Activated naive CD4-positive, alpha-beta T cell treated with anti-CD3 and anti-CD28 coated beads, Interleukin-2, amount 10 ng/mL, durations not matched to agents 7 days and 5 days (primary cell): Measurements from ENCODE around the gene RNF40.

ENCODE experiments used
- CTCF ChIA-PET: fragments of 350-600 bp; sonication (Branson Sonifier 250); formaldehyde crosslinking; loops from one replicate; lab custom pipeline; 2021; ENCODE audit warnings: antibody characterized with exemption; lab: Charles Lee
- DNase-seq: peaks from one replicate; pipeline ENCODE4 v3.0.0-alpha.2; 2020
- H3K27ac Mint-ChIP-seq: one replicate; pipeline ENCODE4 v1.8.0; 2021; ENCODE audit warnings: mild to moderate bottlenecking, moderate library complexity, mixed read lengths
- H3K27me3 Mint-ChIP-seq: one replicate; pipeline ENCODE4 v1.8.0; 2021; ENCODE audit warnings: mild to moderate bottlenecking, mixed read lengths
- H3K36me3 Mint-ChIP-seq: one replicate; pipeline ENCODE4 v1.8.0; 2021; ENCODE audit warnings: mixed read lengths
- H3K4me1 Mint-ChIP-seq: one replicate; pipeline ENCODE4 v1.8.0; 2021; ENCODE audit warnings: mixed read lengths
- H3K4me3 Mint-ChIP-seq: one replicate; pipeline ENCODE4 v1.8.0; 2021; ENCODE audit warnings: mild to moderate bottlenecking, moderate library complexity, mixed read lengths
- H3K9me3 Mint-ChIP-seq: one replicate; pipeline ENCODE4 v1.8.0; 2021; ENCODE audit warnings: mixed read lengths

RNF40 gene

DNA sequence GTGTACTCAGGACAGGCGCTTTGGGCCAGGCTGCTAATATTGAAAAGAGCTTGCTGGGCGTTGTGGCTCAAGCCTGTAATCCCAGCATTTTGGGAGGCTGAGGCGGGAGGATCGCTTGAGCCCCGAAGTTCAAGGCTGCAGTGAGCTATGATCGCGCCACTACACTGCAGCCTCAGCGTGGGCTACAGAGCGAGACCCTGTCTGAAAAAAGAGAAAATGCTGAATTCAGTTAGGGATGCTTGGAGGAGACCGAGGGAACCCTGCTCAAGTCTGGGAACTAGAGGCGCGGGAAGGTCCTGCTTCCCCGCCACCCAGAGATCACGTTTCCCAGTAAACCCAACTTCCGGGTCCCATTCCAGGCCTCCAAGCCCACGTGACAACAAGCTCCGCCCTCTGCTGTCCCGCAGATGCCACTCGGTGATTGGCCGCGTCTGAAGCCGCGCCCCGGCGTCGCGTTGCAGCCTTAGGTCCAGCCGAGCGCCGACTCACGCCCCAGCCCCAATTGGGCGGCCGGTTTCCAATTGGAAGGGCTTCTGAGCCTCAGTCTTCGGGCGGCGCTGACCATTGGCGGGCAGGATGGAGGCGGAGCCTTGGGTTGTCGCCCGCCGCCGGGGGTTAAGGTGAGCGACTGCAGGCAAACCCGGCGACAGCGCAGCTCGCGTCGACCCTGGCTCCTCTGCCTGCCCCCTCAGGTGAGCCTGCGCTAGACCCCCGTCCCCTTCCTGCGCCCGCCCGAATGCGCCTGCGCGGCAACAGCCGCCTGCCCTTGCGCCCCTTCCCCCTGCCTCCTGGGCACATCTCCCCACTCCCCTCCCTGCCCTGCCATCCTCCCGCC, 14.1 kb upstream of the RNF40 start, which contains the start of gene PHKG2:
Gene PHKG2, plus strand, starts transcription at position 627 of the 835 bp plus-strand sequence. CDS start 396 bp downstream, outside the sequence.
- Mint-ChIP-seq H3K27me3 (no peaks in the 10 kb centered on the region), H3K36me3 (peaks cover 23% of the 10 kb centered on the region), H3K4me1 (peaks cover 28% of the 10 kb centered on the region), H3K9me3 (no peaks in the 10 kb centered on the region), H3K4me3 (peak within 1 kb of the TSS; percentile 92), H3K27ac (peak within 1 kb of the TSS; percentile 90)
- DNase-seq = peak; percentile 99
- CTCF ChIA-PET = interaction anchor here (1.0 to 1.2 kb wide), 4 partner anchors 14 to 97 kb away, joined by 3 to 4 read pairs (median 4); no protein-coding TSS in a partner anchor

DNA sequence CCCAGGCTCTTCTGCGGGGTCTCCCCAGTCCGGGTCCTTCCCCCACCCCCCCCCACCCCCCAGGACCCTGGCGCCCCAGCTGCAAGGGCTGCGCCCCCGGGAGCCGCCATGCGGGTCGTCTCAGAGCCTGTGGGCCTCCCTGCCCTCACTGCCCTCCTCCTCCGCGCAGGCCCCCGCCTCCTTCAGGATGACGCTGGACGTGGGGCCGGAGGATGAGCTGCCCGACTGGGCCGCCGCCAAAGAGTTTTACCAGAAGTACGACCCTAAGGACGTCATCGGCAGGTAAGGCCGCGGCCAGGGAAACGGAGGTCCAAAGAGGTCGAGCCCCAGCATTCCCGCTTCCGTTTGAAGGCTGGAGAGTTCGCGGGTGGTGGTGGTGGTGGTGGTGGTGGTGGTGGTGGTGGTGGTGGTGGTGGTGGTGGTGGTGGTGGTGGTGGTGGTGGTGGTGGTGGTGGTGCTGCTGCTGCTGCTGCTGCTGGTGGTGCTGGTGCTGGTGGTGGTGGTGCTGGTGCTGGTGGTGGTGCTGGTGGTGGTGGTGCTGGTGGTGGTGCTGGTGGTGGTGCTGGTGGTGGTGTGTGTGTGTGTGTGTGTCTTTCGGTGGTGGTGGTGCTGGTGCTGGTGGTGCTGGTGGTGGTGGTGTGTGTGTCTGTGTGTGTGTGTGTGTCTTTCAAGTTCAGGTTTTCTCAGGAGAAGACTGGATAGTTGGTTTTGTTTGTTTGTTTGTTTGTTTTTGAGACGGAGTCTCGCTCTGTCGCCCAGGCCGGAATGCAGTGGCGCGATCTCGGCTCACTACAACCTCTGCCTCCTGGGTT, 13.3 kb upstream of the RNF40 start:
- Mint-ChIP-seq H3K4me3 (peak overlapping the region; percentile 92), H3K4me1 (peaks cover 28% of the 10 kb centered on the region), H3K9me3 (no peaks in the 10 kb centered on the region), H3K36me3 (peaks cover 19% of the 10 kb centered on the region), H3K27ac (peak overlapping the region; percentile 88), H3K27me3 (no peaks in the 10 kb centered on the region)
- CTCF ChIA-PET = interaction anchor here (1.0 kb wide), 2 partner anchors 55 to 97 kb away, joined by 3 to 4 read pairs; no protein-coding TSS in a partner anchor
- peak; percentile 60 for DNase-seq

DNA sequence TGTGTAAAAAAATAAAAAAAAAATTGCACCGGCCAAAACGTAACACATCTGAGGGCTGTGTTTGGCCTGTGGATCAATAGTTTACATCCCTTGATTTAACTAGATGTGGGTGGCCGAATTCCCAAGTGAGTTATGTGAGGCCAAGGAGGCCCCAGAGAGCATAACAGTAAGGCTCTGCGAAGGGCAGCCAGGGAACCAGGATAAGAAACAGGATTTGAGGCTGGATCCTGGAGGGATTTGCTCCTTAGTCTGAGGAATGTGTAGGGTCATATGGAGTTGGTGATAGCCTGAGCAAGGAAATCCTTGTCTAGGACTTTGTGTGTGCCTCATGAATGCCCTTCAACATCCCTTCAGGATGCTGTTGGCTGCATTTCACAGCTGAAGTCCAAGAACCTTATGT, 11.9 kb upstream of the RNF40 start:
- CTCF ChIA-PET = no interaction called here
- Mint-ChIP-seq H3K27ac (no peak overlapping the region), H3K4me3 (no peak overlapping the region), H3K4me1 (peaks cover 28% of the 10 kb centered on the region), H3K27me3 (no peaks in the 10 kb centered on the region), H3K9me3 (no peaks in the 10 kb centered on the region), H3K36me3 (peaks cover 17% of the 10 kb centered on the region)
- no peak for DNase-seq

DNA sequence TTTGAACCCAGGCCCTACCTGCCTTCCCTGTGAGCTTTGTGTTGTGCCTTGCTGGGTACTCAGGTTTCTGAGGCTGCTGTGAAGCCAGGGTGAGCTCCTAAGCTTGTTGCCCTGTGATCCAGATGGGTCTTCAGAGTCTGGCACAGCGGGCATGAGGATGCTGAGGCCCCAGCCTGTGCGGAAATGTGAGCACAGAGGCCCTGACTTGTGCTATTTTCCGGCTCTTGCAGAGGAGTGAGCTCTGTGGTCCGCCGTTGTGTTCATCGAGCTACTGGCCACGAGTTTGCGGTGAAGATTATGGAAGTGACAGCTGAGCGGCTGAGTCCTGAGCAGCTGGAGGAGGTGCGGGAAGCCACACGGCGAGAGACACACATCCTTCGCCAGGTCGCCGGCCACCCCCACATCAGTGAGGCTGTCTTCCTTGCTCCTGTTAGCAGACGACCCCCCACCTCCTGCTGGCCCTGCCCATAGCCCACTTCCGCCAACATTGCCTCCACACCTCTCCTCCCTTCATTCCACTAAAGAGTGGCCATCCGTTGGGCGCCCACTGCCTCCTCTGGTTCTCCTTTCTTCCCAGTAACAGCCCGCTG, 11.2 kb upstream of the RNF40 start:
- CTCF ChIA-PET = no interaction called here
- peaks cover 28% of the 10 kb centered on the region for H3K4me1 Mint-ChIP-seq
- no peak for DNase-seq
- peaks cover 19% of the 10 kb centered on the region for H3K36me3 Mint-ChIP-seq
- no peaks in the 10 kb centered on the region for H3K27me3 Mint-ChIP-seq
- H3K9me3 Mint-ChIP-seq = no peaks in the 10 kb centered on the region
- H3K27ac Mint-ChIP-seq = peak overlapping the region; percentile 43
- peak overlapping the region; percentile 22 for H3K4me3 Mint-ChIP-seq

DNA sequence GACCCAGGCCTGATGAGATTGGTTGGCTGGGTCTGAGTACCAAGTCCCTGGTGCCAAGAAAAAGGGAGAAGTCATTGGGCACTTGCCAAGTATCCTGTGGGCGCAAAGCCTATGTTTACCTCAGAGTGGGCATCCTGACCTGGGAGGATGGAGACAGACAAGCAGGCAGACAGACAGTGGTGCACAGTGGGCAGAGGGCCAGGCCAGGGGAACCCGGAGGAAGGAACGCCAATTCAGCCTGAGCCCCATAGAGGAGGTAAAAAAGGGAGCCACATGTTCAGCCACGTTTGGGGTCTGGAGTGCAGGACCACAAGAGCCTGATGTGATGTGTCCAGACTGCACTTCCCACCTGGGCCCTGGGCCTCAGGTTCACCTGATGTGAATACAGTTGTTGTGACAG, 8.5 kb upstream of the RNF40 start:
- CTCF ChIA-PET = no interaction called here
- DNase-seq = no peak
- Mint-ChIP-seq H3K27me3 (no peaks in the 10 kb centered on the region), H3K36me3 (peaks cover 19% of the 10 kb centered on the region), H3K27ac (no peak overlapping the region), H3K4me3 (no peak overlapping the region), H3K9me3 (no peaks in the 10 kb centered on the region), H3K4me1 (peaks cover 14% of the 10 kb centered on the region)

DNA sequence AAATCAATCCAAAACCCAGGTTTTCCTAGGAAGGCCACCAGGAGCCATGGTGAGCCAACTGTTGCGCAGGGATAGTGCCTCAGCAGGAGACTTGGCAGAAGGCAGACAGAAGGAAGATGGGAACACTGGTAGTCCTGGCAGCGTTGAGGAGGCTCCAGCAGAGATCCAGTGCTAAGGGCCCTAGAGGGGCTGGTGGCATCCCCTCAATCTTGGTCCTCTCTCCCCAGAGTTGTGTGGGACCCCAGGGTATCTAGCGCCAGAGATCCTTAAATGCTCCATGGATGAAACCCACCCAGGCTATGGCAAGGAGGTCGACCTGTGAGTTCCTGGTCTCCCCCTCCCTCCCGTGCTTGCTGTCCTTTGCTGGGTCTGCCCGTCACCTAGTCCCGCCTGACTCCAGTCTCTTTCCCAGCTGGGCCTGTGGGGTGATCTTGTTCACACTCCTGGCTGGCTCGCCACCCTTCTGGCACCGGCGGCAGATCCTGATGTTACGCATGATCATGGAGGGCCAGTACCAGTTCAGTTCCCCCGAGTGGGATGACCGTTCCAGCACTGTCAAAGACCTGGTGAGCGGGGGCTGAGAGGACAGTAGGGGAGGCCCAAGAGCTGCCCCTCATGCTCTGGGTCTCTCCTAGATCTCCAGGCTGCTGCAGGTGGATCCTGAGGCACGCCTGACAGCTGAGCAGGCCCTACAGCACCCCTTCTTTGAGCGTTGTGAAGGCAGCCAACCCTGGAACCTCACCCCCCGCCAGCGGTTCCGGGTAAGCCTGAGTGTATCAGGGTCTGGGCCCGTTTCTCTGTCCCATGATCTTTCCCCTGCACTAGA, 6.0 kb upstream of the RNF40 start:
- peaks cover 18% of the 10 kb centered on the region for H3K36me3 Mint-ChIP-seq
- no peaks in the 10 kb centered on the region for H3K27me3 Mint-ChIP-seq
- no peaks in the 10 kb centered on the region for H3K9me3 Mint-ChIP-seq
- no peak for DNase-seq
- H3K4me3 Mint-ChIP-seq = no peak overlapping the region
- peaks cover 9% of the 10 kb centered on the region for H3K4me1 Mint-ChIP-seq
- CTCF ChIA-PET = no interaction called here
- no peak overlapping the region for H3K27ac Mint-ChIP-seq

DNA sequence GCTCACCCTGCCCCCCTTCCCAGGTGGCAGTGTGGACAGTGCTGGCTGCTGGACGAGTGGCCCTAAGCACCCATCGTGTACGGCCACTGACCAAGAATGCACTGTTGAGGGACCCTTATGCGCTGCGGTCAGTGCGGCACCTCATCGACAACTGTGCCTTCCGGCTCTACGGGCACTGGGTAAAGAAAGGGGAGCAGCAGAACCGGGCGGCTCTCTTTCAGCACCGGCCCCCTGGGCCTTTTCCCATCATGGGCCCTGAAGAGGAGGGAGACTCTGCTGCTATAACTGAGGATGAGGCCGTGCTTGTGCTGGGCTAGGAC, 5.4 kb upstream of the RNF40 start:
- Mint-ChIP-seq H3K4me3 (no peak overlapping the region), H3K27me3 (no peaks in the 10 kb centered on the region), H3K36me3 (peaks cover 12% of the 10 kb centered on the region), H3K27ac (no peak overlapping the region), H3K9me3 (no peaks in the 10 kb centered on the region), H3K4me1 (peaks cover 10% of the 10 kb centered on the region)
- CTCF ChIA-PET = interaction anchor here (0.6 kb wide), 1 partner anchor 217 kb away, joined by 3 read pairs; no protein-coding TSS in a partner anchor
- DNase-seq = no peak

DNA sequence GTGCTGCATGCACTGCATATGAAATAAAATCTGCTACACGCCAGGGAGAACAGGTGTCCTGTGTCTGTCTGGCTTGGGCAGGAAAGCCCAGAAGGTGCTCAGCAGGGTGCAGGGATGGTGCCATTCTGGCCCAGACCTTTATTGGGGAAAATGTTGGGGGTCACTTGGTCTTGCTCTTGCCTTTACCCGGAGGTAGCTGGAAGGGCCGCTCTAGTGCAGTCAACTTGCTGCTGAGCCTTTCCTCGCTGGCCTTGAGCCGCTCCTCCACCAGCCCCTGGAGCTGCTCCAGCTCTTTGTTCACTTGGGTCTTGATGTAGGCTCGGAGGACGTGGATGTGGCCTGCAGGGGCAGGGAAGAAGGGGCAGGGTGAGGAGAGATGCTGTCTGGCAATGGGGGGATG, 4.8 kb upstream of the RNF40 start:
- DNase-seq = no peak
- H3K27me3 Mint-ChIP-seq = no peaks in the 10 kb centered on the region
- CTCF ChIA-PET = interaction anchor here (0.6 to 1.3 kb wide), 2 partner anchors 20 to 217 kb away, joined by 3 read pairs; no protein-coding TSS in a partner anchor
- no peak overlapping the region for H3K27ac Mint-ChIP-seq
- peaks cover 10% of the 10 kb centered on the region for H3K4me1 Mint-ChIP-seq
- H3K4me3 Mint-ChIP-seq = no peak overlapping the region
- H3K36me3 Mint-ChIP-seq = peaks cover 12% of the 10 kb centered on the region
- no peaks in the 10 kb centered on the region for H3K9me3 Mint-ChIP-seq

DNA sequence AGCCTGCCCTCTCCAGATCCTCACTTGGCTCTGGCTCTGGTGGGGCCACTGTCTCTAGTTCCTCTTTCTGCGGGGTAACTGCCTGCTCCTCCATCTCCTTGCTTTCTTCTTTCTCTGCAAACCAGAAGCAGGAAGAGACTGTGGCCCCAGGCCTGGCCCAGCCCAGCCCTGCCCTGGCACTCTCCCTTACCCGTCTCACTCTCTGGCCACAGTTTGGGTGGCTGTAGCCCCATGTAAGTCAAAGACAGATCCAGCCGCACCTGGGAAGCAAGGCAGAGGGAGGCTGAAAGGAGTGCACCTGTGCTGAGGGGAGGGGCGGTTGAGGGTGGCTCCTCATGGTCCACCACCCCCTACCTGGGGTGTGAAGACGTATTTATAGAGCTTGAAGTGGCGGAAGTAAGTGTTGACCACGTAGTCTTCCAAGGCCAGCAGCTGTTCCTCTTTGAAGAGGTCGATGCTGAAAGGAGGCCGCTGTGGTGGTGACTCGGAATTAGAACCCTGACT, 3.1 kb upstream of the RNF40 start:
- Mint-ChIP-seq H3K4me1 (peaks cover 26% of the 10 kb centered on the region), H3K9me3 (no peaks in the 10 kb centered on the region), H3K36me3 (peaks cover 15% of the 10 kb centered on the region), H3K27ac (no peak overlapping the region), H3K27me3 (no peaks in the 10 kb centered on the region), H3K4me3 (no peak overlapping the region)
- CTCF ChIA-PET = interaction anchor here (1.4 to 1.6 kb wide), 2 partner anchors 12 to 35 kb away, joined by 3 to 5 read pairs; no protein-coding TSS in a partner anchor
- DNase-seq = no peak

DNA sequence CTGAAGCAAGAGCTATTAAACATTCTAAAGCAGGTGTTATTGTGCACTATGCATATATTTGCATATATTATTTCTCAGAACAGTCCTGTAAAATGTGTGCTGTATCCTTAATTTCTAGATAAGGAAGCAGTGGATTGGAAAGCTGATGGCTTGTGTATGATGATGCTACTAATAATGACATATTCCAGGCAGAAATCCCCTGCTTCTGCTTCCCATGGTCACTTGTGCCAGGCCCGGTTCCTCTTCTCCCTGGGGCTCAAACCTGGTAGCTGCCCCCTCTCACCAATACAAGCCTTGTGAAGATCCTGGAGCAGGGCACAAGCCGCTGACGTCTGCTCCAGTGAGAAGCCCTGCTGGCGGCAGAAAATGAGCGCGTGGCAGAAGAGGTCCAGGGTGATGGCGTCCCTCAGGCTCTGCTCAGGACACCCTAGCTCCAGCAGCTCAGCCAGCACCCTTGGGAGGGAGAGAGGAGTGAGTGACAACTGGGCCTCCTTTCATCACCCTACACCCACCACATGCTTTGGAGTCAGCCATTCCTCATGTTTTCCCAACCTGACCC, 2.0 kb upstream of the RNF40 start:
- H3K27ac Mint-ChIP-seq = no peak overlapping the region
- H3K4me1 Mint-ChIP-seq = peaks cover 26% of the 10 kb centered on the region
- CTCF ChIA-PET = interaction anchor here (0.8 to 1.6 kb wide), 3 partner anchors 13 to 55 kb away, joined by 3 to 5 read pairs (median 3); no protein-coding TSS in a partner anchor
- peak overlapping the region; percentile 16 for H3K4me3 Mint-ChIP-seq
- peaks cover 16% of the 10 kb centered on the region for H3K36me3 Mint-ChIP-seq
- no peaks in the 10 kb centered on the region for H3K9me3 Mint-ChIP-seq
- DNase-seq = no peak
- no peaks in the 10 kb centered on the region for H3K27me3 Mint-ChIP-seq

DNA sequence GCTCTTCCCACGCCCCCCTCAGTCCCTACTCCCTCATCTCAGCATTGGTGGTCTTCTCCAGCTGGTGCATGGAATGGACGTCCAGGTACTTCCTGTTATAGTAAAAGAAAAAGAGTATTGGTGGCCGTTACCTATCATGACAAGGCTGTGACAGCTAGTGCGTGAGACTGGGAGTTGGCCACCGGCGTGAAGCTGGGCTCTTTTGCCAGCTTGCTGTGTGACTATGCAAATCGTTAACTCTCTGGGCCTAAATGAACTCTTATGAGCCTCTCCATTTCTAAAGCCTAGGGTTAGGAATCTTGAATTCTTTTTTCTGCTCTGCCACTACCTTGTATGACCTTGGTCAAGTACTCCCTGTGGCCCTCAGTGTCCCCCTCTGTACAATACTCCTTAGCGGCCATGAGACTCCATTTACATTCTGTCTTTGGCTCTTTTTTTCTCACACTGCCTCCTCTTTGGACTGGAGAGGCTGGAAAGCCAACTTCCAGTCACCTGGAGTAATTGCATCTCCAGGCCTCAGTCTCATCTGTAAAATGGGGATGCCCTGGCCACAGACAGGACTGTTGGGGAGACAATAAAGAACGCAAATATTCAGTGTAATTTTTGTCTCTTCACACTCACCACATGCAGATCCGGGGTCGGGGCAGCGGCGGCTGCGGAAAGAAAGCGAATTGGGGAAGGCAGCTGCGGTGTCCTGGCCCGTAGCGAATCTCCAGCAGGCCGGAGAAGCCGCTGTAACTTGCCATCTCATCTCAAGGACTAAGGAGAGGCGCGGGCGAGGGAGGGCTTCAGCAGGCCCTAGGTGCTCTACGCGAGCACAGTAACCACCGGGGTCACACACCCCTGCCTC, 1.3 kb upstream of the RNF40 start:
- peaks cover 26% of the 10 kb centered on the region for H3K4me1 Mint-ChIP-seq
- peaks cover 21% of the 10 kb centered on the region for H3K36me3 Mint-ChIP-seq
- no peaks in the 10 kb centered on the region for H3K27me3 Mint-ChIP-seq
- H3K27ac Mint-ChIP-seq = peak overlapping the region; percentile 52
- peak overlapping the region; percentile 96 for H3K4me3 Mint-ChIP-seq
- no peak for DNase-seq
- H3K9me3 Mint-ChIP-seq = no peaks in the 10 kb centered on the region
- CTCF ChIA-PET = interaction anchor here (0.8 to 1.6 kb wide), 2 partner anchors 14 to 54 kb away, joined by 3 to 5 read pairs; no protein-coding TSS in a partner anchor

DNA sequence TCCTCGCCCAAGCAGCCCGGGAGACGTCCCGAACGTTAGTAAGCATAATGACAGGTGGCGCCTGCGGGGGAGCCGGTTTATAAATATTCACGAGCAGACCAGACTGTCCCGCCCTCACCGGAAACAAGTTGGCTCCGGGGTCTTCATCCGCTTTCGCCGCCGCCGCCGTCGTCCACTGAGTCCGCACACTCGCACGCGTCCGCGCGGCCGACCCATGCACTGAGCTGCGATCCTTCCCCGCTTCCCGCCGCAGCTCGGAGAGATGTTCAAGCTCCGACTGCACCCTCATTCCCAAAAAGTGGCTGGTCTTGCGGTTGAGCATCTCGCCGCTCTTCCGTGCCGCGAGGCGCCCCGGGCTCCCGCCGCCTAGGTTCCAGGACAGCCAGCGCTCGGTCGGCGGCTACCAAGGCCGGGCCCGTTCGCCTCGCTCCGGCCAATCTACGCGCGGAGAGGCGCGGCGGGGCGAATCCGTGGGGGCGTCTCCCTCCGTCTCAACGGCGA, 645 bp upstream of the RNF40 start:
- CTCF ChIA-PET = no interaction called here
- no peaks in the 10 kb centered on the region for H3K9me3 Mint-ChIP-seq
- H3K36me3 Mint-ChIP-seq = peaks cover 25% of the 10 kb centered on the region
- DNase-seq = peak; percentile 72
- peaks cover 26% of the 10 kb centered on the region for H3K4me1 Mint-ChIP-seq
- no peaks in the 10 kb centered on the region for H3K27me3 Mint-ChIP-seq
- H3K27ac Mint-ChIP-seq = peak overlapping the region; percentile 52
- peak overlapping the region; percentile 96 for H3K4me3 Mint-ChIP-seq
